ENCODE results near the gene BEST4. TPM values are rescaled to one million over a fixed set of nuclear protein-coding genes. Genes with fewer than 3 reads are reported as not detected.
"Not testable (repeated sequence)": the region's sequence is repeated elsewhere in the genome, so short reads cannot be mapped to it uniquely, and the experiment has no call there.

BEST4 gene
- total RNA-seq, 1 experiment from 2014 or later: not detected

GRCh38 chr1:44799770-44800584, 12.0 kb upstream of the BEST4 start, which contains the start of gene PLK3:
Gene PLK3, plus strand, starts transcription at chr1:44800377. Its CDS starts 87 bp downstream, at chr1:44800464.
- intact Hi-C loops (cut with micrococcal nuclease): no loop called here

DNA sequence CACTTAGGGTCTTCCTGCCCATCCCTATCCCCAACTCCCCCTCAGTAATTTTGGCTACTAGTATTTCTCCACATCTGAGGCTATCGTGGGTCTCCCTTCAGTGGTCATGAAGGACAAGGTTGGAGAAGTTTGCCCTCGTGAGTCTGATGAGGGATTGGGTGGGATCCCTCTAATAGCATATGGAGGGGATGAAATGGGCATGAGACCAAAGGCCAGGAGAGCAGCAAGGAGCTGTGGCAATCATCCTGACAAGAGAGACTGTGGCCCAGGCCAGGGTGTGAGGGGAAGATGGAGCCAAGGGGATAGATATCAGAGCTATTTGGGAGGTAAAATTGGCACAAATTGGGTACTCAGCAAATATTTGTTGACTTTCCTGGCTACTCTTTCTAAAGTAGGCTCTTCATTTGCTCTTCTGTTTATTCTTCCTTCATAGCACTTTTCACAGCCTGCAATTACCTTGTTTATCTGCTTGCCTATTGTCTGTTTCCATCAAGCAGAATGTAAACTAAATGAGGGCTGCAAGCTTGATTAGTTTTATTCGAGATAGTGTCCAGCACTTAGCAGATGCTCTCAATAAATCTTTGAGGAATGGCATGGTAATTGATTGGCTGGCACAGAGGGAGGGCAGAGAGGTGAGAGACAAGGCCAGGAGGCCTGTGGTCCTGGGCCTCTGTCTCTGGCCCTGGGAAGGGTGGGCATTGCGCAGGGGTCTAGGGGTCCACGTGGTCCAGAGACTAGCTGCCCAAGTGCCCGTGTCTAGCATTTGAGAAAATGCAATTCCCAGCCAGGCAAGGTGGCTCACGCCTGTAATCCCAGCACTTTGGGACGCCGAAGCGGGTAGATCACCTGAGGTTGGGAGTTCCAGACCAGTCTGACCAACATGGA, 10.8 kb upstream of the BEST4 start:
- Histone ChIP-seq H3F3A (ENCODE audit: low read length, unreplicated experiment) (no peaks in the 10 kb centered on the region), H2AFZ (ENCODE audit: low read length) (no peak overlapping the region), H3K79me2 (ENCODE audit: low read length) (peaks cover 22% of the 10 kb centered on the region), H3K9me3 (ENCODE audit: low read length) (no peaks in the 10 kb centered on the region), H3K27ac (ENCODE audit: low read length) (no peak overlapping the region), H3K36me3 (ENCODE audit: low read depth, low read length) (peaks cover 4% of the 10 kb centered on the region; the same call in 1 of the 2 replicates), H3K9me2 (replicated peaks; ENCODE audit: low read length) (no peaks in the 10 kb centered on the region), H3K4me2 (ENCODE audit: low read length) (no peak overlapping the region), H3K27me3 (ENCODE audit: low read length) (no peaks in the 10 kb centered on the region), H3K4me1 (ENCODE audit: insufficient read depth, low read length) (peaks cover 16% of the 10 kb centered on the region), H4K20me1 (ENCODE audit: low read length) (peaks cover 12% of the 10 kb centered on the region), H3K4me3 (ENCODE audit: low read length) (no peak overlapping the region), H3K9ac (ENCODE audit: low read length) (no peak overlapping the region)
- CTCF ChIA-PET: no interaction called here
- no peak for TF ChIP-seq EZH2 (IDR thresholded peaks at IDR 0.05; ENCODE audit: low read length, unreplicated experiment)
- no peak for ATAC-seq
- POLR2A ChIA-PET (ENCODE audit: unreplicated experiment): no interaction called here
- intact Hi-C loops (cut with micrococcal nuclease): no loop called here
- DNase-seq: no peak
- no TSS peak for BruUV-seq (replicated peaks)

More at GRCh38 chr1:44799770-44800584, 12.0 kb upstream of the BEST4 start, which contains the start of gene PLK3:
- Histone ChIP-seq H3K9me3 (ENCODE audit: low read length) (no peaks in the 10 kb centered on the region), H3K36me3 (ENCODE audit: low read depth, low read length) (peaks cover 4% of the 10 kb centered on the region; the same call in 1 of the 2 replicates), H3K79me2 (ENCODE audit: low read length) (peaks cover 22% of the 10 kb centered on the region), H2AFZ (ENCODE audit: low read length) (peak within 1 kb of the TSS; percentile 80), H3K27ac (ENCODE audit: low read length) (peak within 1 kb of the TSS; percentile 77), H3K4me1 (ENCODE audit: insufficient read depth, low read length) (peaks cover 16% of the 10 kb centered on the region), H4K20me1 (ENCODE audit: low read length) (peaks cover 12% of the 10 kb centered on the region), H3F3A (ENCODE audit: low read length, unreplicated experiment) (no peaks in the 10 kb centered on the region), H3K9ac (ENCODE audit: low read length) (peak within 1 kb of the TSS; percentile 94), H3K27me3 (ENCODE audit: low read length) (no peaks in the 10 kb centered on the region), H3K4me3 (ENCODE audit: low read length) (peak within 1 kb of the TSS; percentile 98), H3K9me2 (replicated peaks; ENCODE audit: low read length) (no peaks in the 10 kb centered on the region), H3K4me2 (ENCODE audit: low read length) (peak within 1 kb of the TSS; percentile 100)
- BruUV-seq (replicated peaks): TSS peak; percentile 83
- peak; percentile 96 for DNase-seq
- ATAC-seq: peak; percentile 85
- TF ChIP-seq EZH2 (IDR thresholded peaks at IDR 0.05; ENCODE audit: low read length, unreplicated experiment) (no peak), CTCF (conservative IDR thresholded peaks at IDR 0.05; ENCODE audit: low read depth, low read length) (peak; percentile 83)
- CTCF ChIA-PET: interaction anchor here (0.6 to 1.0 kb wide), 5 partner anchors 9 to 621 kb away, joined by 3 to 13 read pairs (median 5); no protein-coding TSS in a partner anchor
- POLR2A ChIA-PET (ENCODE audit: unreplicated experiment): interaction anchor here (0.5 to 1.0 kb wide), 15 partner anchors 8 to 1432 kb away, joined by 3 to 15 read pairs (median 4); partner anchors contain the start of genes BTBD19, ELOVL1, RNU5D-1 and RPS8

DNA sequence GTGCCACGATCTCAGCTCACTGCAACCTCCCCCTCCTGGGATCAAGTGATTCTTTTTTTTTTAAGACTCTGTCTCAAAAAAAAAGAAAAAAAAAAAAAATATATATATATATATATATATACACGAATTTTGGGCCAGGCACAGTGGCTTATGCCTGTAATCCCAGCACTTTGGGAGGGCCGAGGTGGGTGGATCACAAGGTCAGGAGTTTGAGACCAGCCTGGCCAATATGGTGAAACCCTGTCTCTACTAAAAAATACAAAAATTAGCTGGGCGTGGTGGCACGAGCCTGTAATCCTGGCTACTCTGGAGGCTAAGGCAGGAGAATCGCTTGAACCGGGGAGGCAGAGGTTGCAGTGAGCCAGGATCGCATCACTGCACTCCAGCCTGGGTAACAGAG, 9.9 kb upstream of the BEST4 start:
- Histone ChIP-seq H4K20me1 (ENCODE audit: low read length) (peaks cover 12% of the 10 kb centered on the region), H3K4me1 (ENCODE audit: insufficient read depth, low read length) (peaks cover 16% of the 10 kb centered on the region), H3K79me2 (ENCODE audit: low read length) (peaks cover 22% of the 10 kb centered on the region)
- intact Hi-C loops (cut with micrococcal nuclease); H3K9me3 ChIP-seq (ENCODE audit: low read length); H3F3A ChIP-seq (ENCODE audit: low read length, unreplicated experiment); H2AFZ ChIP-seq (ENCODE audit: low read length); ATAC-seq; DNase-seq; H3K4me2 ChIP-seq (ENCODE audit: low read length); H3K36me3 ChIP-seq (ENCODE audit: low read depth, low read length); CTCF ChIA-PET; H3K27me3 ChIP-seq (ENCODE audit: low read length); H3K4me3 ChIP-seq (ENCODE audit: low read length); H3K9me2 ChIP-seq (replicated peaks; ENCODE audit: low read length); BruUV-seq (replicated peaks); H3K9ac ChIP-seq (ENCODE audit: low read length); POLR2A ChIA-PET (ENCODE audit: unreplicated experiment); H3K27ac ChIP-seq (ENCODE audit: low read length): not testable (repeated sequence)
